Right lobe of liver (tissue), 6 donors: ENCODE data around the gene SP6. TPM values are rescaled to one million over a fixed set of nuclear protein-coding genes. Genes with fewer than 3 reads are reported as not detected.

Experiments
- ATAC-seq, 4 donors: fragments of 200-7000 bp; cut with Tn5 transposase; one replicate each; pipeline ENCODE4 v1.9.1; 2020; ENCODE audit warnings: mild to moderate bottlenecking in 4 of 4, moderate library complexity in 4 of 4
- DNase-seq, 3 donors: peaks; one replicate each; pipeline ENCODE4 v3.0.0-alpha.2; 2020
- H3K27ac ChIP-seq, 3 donors: fragments of 200-600 bp; one replicate each; pipeline ENCODE4 v1.8.0; 2022
- H3K27me3 ChIP-seq, 2 donors: fragments of 200-600 bp; one replicate each; pipeline ENCODE4 v1.8.0; 2022
- H3K36me3 ChIP-seq, 4 donors: fragments of 200-600 bp; sonication (generic) in 1 of 4; one replicate each; pipeline versions ENCODE4 v1.5.1 to v1.8.0; 2017 to 2022; ENCODE audit warnings: control low read depth in 1 of 4
- H3K4me1 ChIP-seq, 4 donors: fragments of 200-600 bp; sonication (generic) in 1 of 4; one replicate each; pipeline versions ENCODE4 v1.5.1 to v1.8.0; 2017 to 2022; ENCODE audit warnings: control low read depth in 1 of 4
- H3K4me3 ChIP-seq, 3 donors: fragments of 200-600 bp; one replicate each; pipeline ENCODE4 v1.8.0; 2022
- H3K9me3 ChIP-seq, 4 donors: fragments of 200-600 bp; sonication (generic) in 1 of 4; one replicate each; pipeline versions ENCODE4 v1.5.1 to v1.8.0; 2017 to 2022; ENCODE audit warnings: control low read depth in 1 of 4
- CTCF ChIP-seq, 4 donors: fragments of 200-600 bp in 3 of 4; fragments of 450-650 bp in 1 of 4; IDR thresholded peaks; one replicate each; pipeline versions ENCODE4 v1.5.1 to v1.8.0; 2016 to 2022; ENCODE audit warnings: antibody characterized with exemption in 4 of 4, mild to moderate bottlenecking in 2 of 4
- POLR2A ChIP-seq: fragments of 450-650 bp; IDR thresholded peaks from one replicate; pipeline ENCODE4 v1.6.1; 2017; ENCODE audit warnings: antibody characterized with exemption, mild to moderate bottlenecking
- WGBS: methylation state at CpG from one replicate; pipeline ENCODE4 v1.1.6; 2018; ENCODE audit warnings: low coverage, low lambda C conversion rate; ENCODE audit not compliant: insufficient coverage; ENCODE audit errors: missing lambda C conversion rate; 5-methylcytosine and 5-hydroxymethylcytosine counted together
- intact Hi-C, 2 donors: fragments of 100-400 bp; cut with DNase I; formaldehyde crosslinking; loops; one replicate each; pipeline versions ENCODE4 v1.11.2 to v1.14.1; 2022
- total RNA-seq, 6 experiments: library from RNA; depleted of rRNA in 2 of 6; stranded (reverse); fragments of >200 nt in 2 of 6; fragmentation: NEBNext Ultra II Directional in 3 of 6; extraction: Animal tissue kit (Norgen Biotek cat#: 25700) in 3 of 6; gene quantifications; one replicate each; pipeline versions ENCODE4 v1.1.0 to v1.2.4, GENCODE V29; 2016 to 2023
- donor health status: DM: no; HTN: yes; CAD: no.
- donor health status: DM: no; HTN: no; CAD: no.
- donor health status: DM: no; HTN: no; CAD: no.
- donor health status: DM: no; HTN: yes; CAD: no.
- donor health status: DM: no; HTN: yes; CAD: no.

Gene SP6
- total RNA-seq, 6 experiments from 2014 or later: 0.09 to 0.12 (median 0.11) TPM; not detected in 3

- H3K9me3 ChIP-seq: no peaks in the 10 kb centered on the region
- intact Hi-C loops: no loop called here
Observed at GRCh38 chr17:47831003-47831933, 19.7 kb downstream of the SP6 start, which contains the start of the genes LRRC46 and MRPL10. Gene LRRC46, plus strand, starts transcription at chr17:47831670. Its CDS starts 320 bp downstream, at chr17:47831990. Gene MRPL10, minus strand, starts transcription at chr17:47831541. Its CDS starts 30 bp downstream, at chr17:47831511.

GRCh38 chr17:47830396-47831002 lies 20.5 kb downstream of the SP6 start:
- intact Hi-C loops: no loop called here
- peaks cover 0 to 21% (median 6%) of the 10 kb centered on the region in 4 donors for H3K4me1 ChIP-seq
- DNase-seq (no peak), ATAC-seq (no peak)
- H3K4me3 ChIP-seq: peak overlapping the region; percentile 86 to 94 (median 87)
- WGBS: 67% methylated on average over 18 of the region's 18 CpGs
- H3K36me3 ChIP-seq: peaks cover 6 to 28% (median 11%) of the 10 kb centered on the region in 4 donors
- no peaks in the 10 kb centered on the region for H3K27me3 ChIP-seq
- TF ChIP-seq POLR2A (no peak), CTCF (IDR thresholded peaks at IDR 0.05) (no peak)
- H3K9me3 ChIP-seq: no peaks in the 10 kb centered on the region
- peak overlapping the region; percentile 17 to 72 (median 41) for H3K27ac ChIP-seq

More at GRCh38 chr17:47831003-47831933, 19.7 kb downstream of the SP6 start, which contains the start of the genes LRRC46 and MRPL10:
- Histone ChIP-seq H3K27me3 (no peaks in the 10 kb centered on the region), H3K36me3 (peaks cover 6 to 24% (median 10%) of the 10 kb centered on the region in 4 donors), H3K27ac (peak within 1 kb of the TSS; percentile 17 to 72 (median 41)), H3K4me1 (peaks cover 0 to 21% (median 6%) of the 10 kb centered on the region in 4 donors), H3K4me3 (peak within 1 kb of the TSS; percentile 86 to 94 (median 87))
- TF ChIP-seq POLR2A: peak; percentile 78
- peak in 1 of 4 donors; percentile 26 for TF ChIP-seq CTCF (IDR thresholded peaks at IDR 0.05)
- WGBS: under 1% methylated on average over 19 of the region's 42 CpGs
- peak; percentile 90 to 97 (median 96) for ATAC-seq
- peak; percentile 94 to 96 (median 95) for DNase-seq

GRCh38 chr17:47829870-47830269 lies 21.1 kb downstream of the SP6 start:
- Histone ChIP-seq H3K27me3 (no peaks in the 10 kb centered on the region), H3K9me3 (no peaks in the 10 kb centered on the region), H3K4me1 (peaks cover 0 to 21% (median 6%) of the 10 kb centered on the region in 4 donors), H3K27ac (no peak overlapping the region), H3K36me3 (peaks cover 8 to 34% (median 13%) of the 10 kb centered on the region in 4 donors), H3K4me3 (no peak overlapping the region)
- 53% methylated on average over 3 of the region's 3 CpGs for WGBS
- ATAC-seq: peak in 1 of 4 donors; percentile 6
- TF ChIP-seq POLR2A (no peak), CTCF (IDR thresholded peaks at IDR 0.05) (no peak)
- intact Hi-C loops: no loop called here
- DNase-seq: no peak

- TF ChIP-seq POLR2A (no peak), CTCF (IDR thresholded peaks at IDR 0.05) (no peak)
- ATAC-seq (no peak), DNase-seq (no peak)
- WGBS: 68% methylated on average over 2 of the region's 4 CpGs
- Histone ChIP-seq H3K4me3 (no peak overlapping the region), H3K36me3 (peaks cover 8 to 45% (median 18%) of the 10 kb centered on the region in 4 donors), H3K9me3 (no peaks in the 10 kb centered on the region), H3K27ac (no peak overlapping the region), H3K4me1 (no peaks in the 10 kb centered on the region), H3K27me3 (no peaks in the 10 kb centered on the region)
- intact Hi-C loops: no loop called here
Observed at GRCh38 chr17:47823519-47823918, 27.4 kb downstream of the SP6 start.
